Adrenal gland (tissue), 5 donors: ENCODE results near the gene NECTIN1.

Source experiments
- POLR2A ChIP-seq, 2 donors: fragments of 450-650 bp; IDR thresholded peaks; one replicate each; pipeline ENCODE4 v1.6.1; 2017; ENCODE audit warnings: antibody characterized with exemption in 2 of 2, mild to moderate bottlenecking in 2 of 2, moderate library complexity in 1 of 2
- TF ChIP-seq, protein P1 (sequence below), 6 experiments: fragments of 450-650 bp in 4 of 6; fragments of 200-600 bp in 2 of 6; sonication (generic) in 1 of 6; IDR thresholded peaks; 1 replicate in 5 of 6; 2 replicates in 1 of 6; pipeline versions ENCODE4 v1.5.1 to v1.8.0; 2016 to 2021; ENCODE audit warnings: antibody characterized with exemption in 6 of 6, mild to moderate bottlenecking in 2 of 6, moderate library complexity in 1 of 6
- donor health status: DM: no; HTN: no; CAD: no.

DNA sequence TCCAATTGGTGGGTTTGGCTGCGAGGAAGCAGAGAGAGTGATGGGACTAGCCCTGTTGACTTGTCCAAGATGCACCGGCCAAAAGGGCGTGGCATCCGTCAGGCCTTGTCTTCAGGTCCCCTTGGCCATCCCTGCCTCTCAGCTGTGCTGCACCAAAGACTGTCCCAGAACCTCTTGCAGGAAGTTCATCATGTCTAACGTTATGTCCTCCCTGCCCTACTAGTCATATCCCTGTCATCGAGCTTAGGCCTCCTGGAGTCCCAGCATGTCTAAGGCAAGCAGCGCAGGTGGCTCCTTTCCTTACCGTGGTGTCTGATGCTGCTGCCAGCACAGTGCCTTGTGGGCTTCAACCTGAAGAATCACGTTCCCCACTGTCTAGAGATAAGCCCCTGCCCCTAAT, 51.2 kb downstream of the NECTIN1 start:
- TF ChIP-seq, protein P1, sequence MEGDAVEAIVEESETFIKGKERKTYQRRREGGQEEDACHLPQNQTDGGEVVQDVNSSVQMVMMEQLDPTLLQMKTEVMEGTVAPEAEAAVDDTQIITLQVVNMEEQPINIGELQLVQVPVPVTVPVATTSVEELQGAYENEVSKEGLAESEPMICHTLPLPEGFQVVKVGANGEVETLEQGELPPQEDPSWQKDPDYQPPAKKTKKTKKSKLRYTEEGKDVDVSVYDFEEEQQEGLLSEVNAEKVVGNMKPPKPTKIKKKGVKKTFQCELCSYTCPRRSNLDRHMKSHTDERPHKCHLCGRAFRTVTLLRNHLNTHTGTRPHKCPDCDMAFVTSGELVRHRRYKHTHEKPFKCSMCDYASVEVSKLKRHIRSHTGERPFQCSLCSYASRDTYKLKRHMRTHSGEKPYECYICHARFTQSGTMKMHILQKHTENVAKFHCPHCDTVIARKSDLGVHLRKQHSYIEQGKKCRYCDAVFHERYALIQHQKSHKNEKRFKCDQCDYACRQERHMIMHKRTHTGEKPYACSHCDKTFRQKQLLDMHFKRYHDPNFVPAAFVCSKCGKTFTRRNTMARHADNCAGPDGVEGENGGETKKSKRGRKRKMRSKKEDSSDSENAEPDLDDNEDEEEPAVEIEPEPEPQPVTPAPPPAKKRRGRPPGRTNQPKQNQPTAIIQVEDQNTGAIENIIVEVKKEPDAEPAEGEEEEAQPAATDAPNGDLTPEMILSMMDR (IDR thresholded peaks at IDR 0.05): no peak
- TF ChIP-seq POLR2A (IDR thresholded peaks at IDR 0.05): no peak
